Osteoblast (primary cell): ENCODE measurements around the gene KRT81. TPM values are rescaled to one million over a fixed set of nuclear protein-coding genes. Genes with fewer than 3 reads are reported as not detected.
"Not testable (repeated sequence)": the region's sequence is repeated elsewhere in the genome, so short reads cannot be mapped to it uniquely, and the experiment has no call there.

Experiments
- DNase-seq: peaks from one replicate; pipeline ENCODE4 v3.0.0; 2011; ENCODE audit warnings: low spot score, mixed read lengths; ENCODE audit not compliant: insufficient read length; ENCODE audit errors: missing footprints
- H2AFZ ChIP-seq: 2 replicates; pipeline ENCODE4 v1.6.0; 2011; ENCODE audit warnings: mild to moderate bottlenecking, low read length
- H3K27ac ChIP-seq: 2 replicates; pipeline ENCODE4 v1.5.1; 2011; ENCODE audit warnings: mild to moderate bottlenecking, low read depth, low read length, moderate library complexity
- H3K27me3 ChIP-seq: 2 replicates; pipeline ENCODE4 v1.6.0; 2012; ENCODE audit warnings: mild to moderate bottlenecking, control low read depth, inconsistent platforms, low read length, moderate library complexity; ENCODE audit not compliant: insufficient read depth
- H3K36me3 ChIP-seq: 2 replicates; pipeline ENCODE4 v1.5.1; 2011; ENCODE audit warnings: mild to moderate bottlenecking, low read length, control low read depth, moderate library complexity; ENCODE audit not compliant: insufficient read depth
- H3K4me1 ChIP-seq: 2 replicates; pipeline ENCODE4 v1.5.1; 2011; ENCODE audit warnings: mild to moderate bottlenecking, low read length, control low read depth, moderate library complexity; ENCODE audit not compliant: insufficient read depth
- H3K4me2 ChIP-seq: 2 replicates; pipeline ENCODE4 v1.6.0; 2011; ENCODE audit warnings: mild to moderate bottlenecking, low read length; ENCODE audit not compliant: insufficient read depth
- H3K4me3 ChIP-seq: fragments of 200-600 bp; sonication (generic); 3 replicates; pipeline ENCODE4 v1.5.1; 2012; ENCODE audit warnings: mild to moderate bottlenecking, low read length, inconsistent platforms; ENCODE audit not compliant: insufficient read depth
- H3K79me2 ChIP-seq: 2 replicates; pipeline ENCODE4 v1.6.0; 2012; ENCODE audit warnings: mild to moderate bottlenecking, low read length, control low read depth, inconsistent platforms; ENCODE audit not compliant: insufficient read depth
- H3K9me3 ChIP-seq: 2 replicates; pipeline ENCODE4 v1.5.1; 2011; ENCODE audit warnings: low read depth, low read length, control low read depth
- H4K20me1 ChIP-seq: 2 replicates; pipeline ENCODE4 v1.6.0; 2012; ENCODE audit warnings: mild to moderate bottlenecking, low read length, control low read depth; ENCODE audit not compliant: insufficient read depth
- CTCF ChIP-seq: IDR thresholded peaks from 2 replicates; pipeline ENCODE4 v1.5.1; 2011; ENCODE audit warnings: mild to moderate bottlenecking, low read depth, low read length, moderate library complexity; ENCODE audit errors: extremely low read depth
- total RNA-seq: library from RNA; depleted of rRNA; stranded (reverse); fragments of >200 nt; gene quantifications from 2 replicates; pipeline ENCODE4 v1.2.3, GENCODE V29; 2012

The KRT81 gene
- total RNA-seq, 1 donor, result not detected

GRCh38 chr12:52241205-52241842, 50.0 kb downstream of the KRT81 start:
- no peak overlapping the region for H3K4me3 ChIP-seq
- no peaks in the 10 kb centered on the region for H3K36me3 ChIP-seq
- H2AFZ ChIP-seq, result no peak overlapping the region
- H3K4me2 ChIP-seq, result no peak overlapping the region
- peak; percentile 68 for DNase-seq
- H3K4me1 ChIP-seq, result peaks cover 44% of the 10 kb centered on the region
- no peak for TF ChIP-seq CTCF
- no peaks in the 10 kb centered on the region for H3K9me3 ChIP-seq
- no peaks in the 10 kb centered on the region for H3K79me2 ChIP-seq
- no peaks in the 10 kb centered on the region for H4K20me1 ChIP-seq
- no peaks in the 10 kb centered on the region for H3K27me3 ChIP-seq
- H3K27ac ChIP-seq, result no peak overlapping the region

- H3K27me3 ChIP-seq, H3K36me3 ChIP-seq, H3K4me3 ChIP-seq, H3K4me2 ChIP-seq, H4K20me1 ChIP-seq, H2AFZ ChIP-seq, H3K27ac ChIP-seq, DNase-seq, H3K79me2 ChIP-seq, H3K9me3 ChIP-seq: not testable (repeated sequence)
- H3K4me1 ChIP-seq, result peaks cover 53% of the 10 kb centered on the region
Observed at GRCh38 chr12:52240247-52240646, 51.1 kb downstream of the KRT81 start.

GRCh38 chr12:52239767-52240166, 51.6 kb downstream of the KRT81 start:
- no peaks in the 10 kb centered on the region for H3K9me3 ChIP-seq
- no peaks in the 10 kb centered on the region for H3K79me2 ChIP-seq
- no peak for TF ChIP-seq CTCF

GRCh38 chr12:52238916-52239646, 52.3 kb downstream of the KRT81 start:
- no peaks in the 10 kb centered on the region for H3K9me3 ChIP-seq
- no peaks in the 10 kb centered on the region for H4K20me1 ChIP-seq
- no peak overlapping the region for H3K4me2 ChIP-seq
- peak; percentile 65 for DNase-seq
- no peak overlapping the region for H2AFZ ChIP-seq
- no peaks in the 10 kb centered on the region for H3K79me2 ChIP-seq
- H3K36me3 ChIP-seq, result no peaks in the 10 kb centered on the region
- no peak overlapping the region for H3K27ac ChIP-seq
- no peaks in the 10 kb centered on the region for H3K27me3 ChIP-seq
- no peak overlapping the region for H3K4me3 ChIP-seq
- H3K4me1 ChIP-seq, result peaks cover 50% of the 10 kb centered on the region
- no peak for TF ChIP-seq CTCF

More at GRCh38 chr12:52239767-52240166, 51.6 kb downstream of the KRT81 start:
- H3K27me3 ChIP-seq, result no peaks in the 10 kb centered on the region
- DNase-seq, result no peak
- no peak overlapping the region for H2AFZ ChIP-seq
- no peak overlapping the region for H3K4me3 ChIP-seq
- H3K4me2 ChIP-seq, result no peak overlapping the region
- no peaks in the 10 kb centered on the region for H3K36me3 ChIP-seq
- H3K27ac ChIP-seq, result no peak overlapping the region
- peaks cover 57% of the 10 kb centered on the region for H3K4me1 ChIP-seq
- no peaks in the 10 kb centered on the region for H4K20me1 ChIP-seq
